ENCODE data around the gene CNOT6L. TPM values are rescaled to one million over a fixed set of nuclear protein-coding genes. Genes with fewer than 3 reads are reported as not detected.
"Not testable (repeated sequence)": the region's sequence is repeated elsewhere in the genome, so short reads cannot be mapped to it uniquely, and the experiment has no call there.

The CNOT6L gene
- polyA plus RNA-seq, 2 of the 4 experiments (the other 2 are of a cell fraction), result 5.8 to 8.7 TPM

GRCh38 chr4:77863341-77863740 is 44.2 kb upstream of the CNOT6L start:
- DNase-seq (ENCODE audit: low read depth in 1 of 2, low spot score in 1 of 2) (peak in 1 of 2 experiments; percentile 2), ATAC-seq (peak in 1 of 2 experiments; percentile 39; a peak in 3 of 6 replicates)
- H3K4me2 ChIP-seq, result peak overlapping the region; percentile 64
- H3K9me3 ChIP-seq, CTCF ChIA-PET, H3K4me1 ChIP-seq, FAIRE-seq: not testable (repeated sequence)
- 18% methylated on average over 8 of the region's 14 CpGs for WGBS (ENCODE audit: missing lambda C conversion rate)
- POLR2A ChIA-PET, result interaction anchor here (0.7 kb wide), 1 partner anchor 45 kb away, joined by 8 read pairs; no protein-coding TSS in a partner anchor
- H3K4me3 ChIP-seq, result peak overlapping the region; percentile 75
- H3K27ac ChIP-seq, result peak overlapping the region; percentile 90 to 92
- peak; percentile 10 to 15; a peak in 1 of 4 replicates for TF ChIP-seq CEBPB (IDR thresholded peaks at IDR 0.05)

DNA sequence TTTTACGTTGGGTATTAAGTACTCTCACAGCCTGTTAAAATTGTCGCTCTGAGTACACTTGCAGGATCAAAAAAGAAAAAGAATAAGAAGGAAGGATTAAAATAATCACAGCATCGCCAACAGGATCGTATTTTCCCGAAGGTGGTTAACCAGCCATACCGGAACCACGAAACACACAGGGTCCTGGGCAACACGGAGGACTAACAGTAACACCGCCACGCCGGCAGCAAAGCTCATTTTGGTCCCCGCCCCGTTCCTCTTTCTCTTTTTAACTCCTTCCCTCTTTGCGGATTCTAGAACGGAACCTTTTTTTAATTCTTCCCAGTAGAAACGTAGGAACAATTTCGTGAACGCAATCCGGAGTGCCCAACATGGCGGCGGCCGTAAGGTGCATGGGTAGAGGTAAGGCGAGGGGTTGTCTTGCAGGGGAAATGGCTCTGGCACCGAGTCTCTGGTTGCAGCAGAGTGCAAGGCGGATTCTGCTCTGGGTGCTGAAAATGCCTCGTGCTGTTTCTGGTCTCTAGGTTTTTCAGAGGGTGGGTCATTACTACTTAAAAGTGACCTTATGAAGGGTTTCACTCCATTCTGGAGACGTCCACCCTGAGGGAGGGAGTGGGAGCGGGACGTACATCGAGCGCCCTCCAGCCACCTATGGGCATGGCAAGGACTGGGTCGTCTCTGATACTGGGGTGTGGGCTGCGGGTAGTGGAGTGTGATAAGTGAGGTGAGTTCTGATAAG is 43.5 kb upstream of the CNOT6L start, which contains the start of gene MRPL1:
Gene MRPL1, plus strand, starts transcription at position 353 of the 739 bp plus-strand sequence. Its CDS starts 19 bp downstream, at position 372.
- Histone ChIP-seq H3K4me3 (peak within 1 kb of the TSS; percentile 75), H3K9me3 (no peaks in the 10 kb centered on the region), H3K4me1 (peaks cover 4% of the 10 kb centered on the region; the same call in 1 of the 3 replicates), H3K4me2 (peak within 1 kb of the TSS; percentile 77), H3K27ac (peak within 1 kb of the TSS; percentile 90 to 92)
- TF ChIP-seq POLR2A (IDR thresholded peaks at IDR 0.05; ENCODE audit: low read length) (peak; percentile 89), MAZ (IDR thresholded peaks at IDR 0.05; ENCODE audit: borderline replicate concordance, low read depth, low read length) (no peak), PHF8 (IDR thresholded peaks at IDR 0.05; ENCODE audit: borderline replicate concordance, low read depth) (peak; percentile 13; the same call in 1 of the 2 replicates), MYC (IDR thresholded peaks at IDR 0.05; ENCODE audit: borderline replicate concordance, low read length) (peak; percentile 80; the same call in 1 of the 2 replicates), CEBPB (IDR thresholded peaks at IDR 0.05) (0 out of 4 replicates have a peak, but pooled peaks of 1 of the 2 experiments have one; percentile 35), HEYL (CRISPR knock-in tag; IDR thresholded peaks at IDR 0.05) (no peak), BHLHE40 (IDR thresholded peaks at IDR 0.05; ENCODE audit: low read depth, low read length) (no peak), EHF (CRISPR knock-in tag; IDR thresholded peaks at IDR 0.05) (no peak), JUN (IDR thresholded peaks at IDR 0.05) (peak; percentile 83 to 90; a peak in 4 of 5 replicates), E2F6 (IDR thresholded peaks at IDR 0.05; ENCODE audit: borderline replicate concordance, low read depth) (peak; percentile 50; the same call in 1 of the 2 replicates), ESRRA (IDR thresholded peaks at IDR 0.05; ENCODE audit: borderline replicate concordance, low read length) (no peak), KDM5A (IDR thresholded peaks at IDR 0.05) (peak; percentile 92), RFX5 (IDR thresholded peaks at IDR 0.05) (no peak), CTCF (IDR thresholded peaks at IDR 0.05) (no peak), MAX (IDR thresholded peaks at IDR 0.05) (peak; percentile 85), RAD21 (conservative IDR thresholded peaks at IDR 0.05 in 1 of 2, IDR thresholded peaks at IDR 0.05 in 1 of 2) (0 out of 5 replicates have a peak, but pooled peaks of 1 of the 2 experiments have one; percentile 25), ZC3H11A (IDR thresholded peaks at IDR 0.05) (no peak), CHD4 (IDR thresholded peaks at IDR 0.05; ENCODE audit: borderline replicate concordance) (no peak)
- TF ChIP-seq, protein P1, sequence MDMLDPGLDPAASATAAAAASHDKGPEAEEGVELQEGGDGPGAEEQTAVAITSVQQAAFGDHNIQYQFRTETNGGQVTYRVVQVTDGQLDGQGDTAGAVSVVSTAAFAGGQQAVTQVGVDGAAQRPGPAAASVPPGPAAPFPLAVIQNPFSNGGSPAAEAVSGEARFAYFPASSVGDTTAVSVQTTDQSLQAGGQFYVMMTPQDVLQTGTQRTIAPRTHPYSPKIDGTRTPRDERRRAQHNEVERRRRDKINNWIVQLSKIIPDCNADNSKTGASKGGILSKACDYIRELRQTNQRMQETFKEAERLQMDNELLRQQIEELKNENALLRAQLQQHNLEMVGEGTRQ (IDR thresholded peaks at IDR 0.05), result no peak
- TF ChIP-seq, protein P2, sequence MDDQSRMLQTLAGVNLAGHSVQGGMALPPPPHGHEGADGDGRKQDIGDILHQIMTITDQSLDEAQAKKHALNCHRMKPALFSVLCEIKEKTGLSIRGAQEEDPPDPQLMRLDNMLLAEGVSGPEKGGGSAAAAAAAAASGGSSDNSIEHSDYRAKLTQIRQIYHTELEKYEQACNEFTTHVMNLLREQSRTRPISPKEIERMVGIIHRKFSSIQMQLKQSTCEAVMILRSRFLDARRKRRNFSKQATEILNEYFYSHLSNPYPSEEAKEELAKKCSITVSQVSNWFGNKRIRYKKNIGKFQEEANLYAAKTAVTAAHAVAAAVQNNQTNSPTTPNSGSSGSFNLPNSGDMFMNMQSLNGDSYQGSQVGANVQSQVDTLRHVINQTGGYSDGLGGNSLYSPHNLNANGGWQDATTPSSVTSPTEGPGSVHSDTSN (IDR thresholded peaks at IDR 0.05), result 0 out of 2 replicates have a peak, but pooled peaks have one; percentile 43
- TF ChIP-seq, protein P3, sequence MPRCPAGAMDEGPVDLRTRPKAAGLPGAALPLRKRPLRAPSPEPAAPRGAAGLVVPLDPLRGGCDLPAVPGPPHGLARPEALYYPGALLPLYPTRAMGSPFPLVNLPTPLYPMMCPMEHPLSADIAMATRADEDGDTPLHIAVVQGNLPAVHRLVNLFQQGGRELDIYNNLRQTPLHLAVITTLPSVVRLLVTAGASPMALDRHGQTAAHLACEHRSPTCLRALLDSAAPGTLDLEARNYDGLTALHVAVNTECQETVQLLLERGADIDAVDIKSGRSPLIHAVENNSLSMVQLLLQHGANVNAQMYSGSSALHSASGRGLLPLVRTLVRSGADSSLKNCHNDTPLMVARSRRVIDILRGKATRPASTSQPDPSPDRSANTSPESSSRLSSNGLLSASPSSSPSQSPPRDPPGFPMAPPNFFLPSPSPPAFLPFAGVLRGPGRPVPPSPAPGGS (IDR thresholded peaks at IDR 0.05), result peak; percentile 67; the same call in 2 of the 3 replicates
- ChIA-PET CTCF (interaction anchor here (0.6 to 1.5 kb wide), 5 partner anchors 12 to 477 kb away, joined by 3 to 7 read pairs (median 6); no protein-coding TSS in a partner anchor), POLR2A (interaction anchor here (0.6 to 1.7 kb wide), 9 partner anchors 9 to 385 kb away, joined by 3 to 33 read pairs (median 4); partner anchors contain the start of gene FRAS1)
- ATAC-seq (peak; percentile 96 to 97), FAIRE-seq (no peak), DNase-seq (ENCODE audit: low read depth in 1 of 2, low spot score in 1 of 2) (peak; percentile 74 to 95)
- 2% methylated on average over 33 of the region's 33 CpGs for WGBS (ENCODE audit: missing lambda C conversion rate)
